HepG2 (cell line): ENCODE data around the gene HOXC12. TPM values are rescaled to one million over a fixed set of nuclear protein-coding genes. Genes with fewer than 3 reads are reported as not detected.

Experiments
- ARHGAP35 ChIP-seq: sonication (generic); formaldehyde crosslinking; IDR thresholded peaks from 2 replicates; pipeline ENCODE4 v1.9.0; 2022; ENCODE audit warnings: mild to moderate bottlenecking, inconsistent platforms, moderate library complexity, missing genetic modification reagents, borderline replicate concordance
- ARNTL ChIP-seq: sonication (generic); formaldehyde crosslinking; IDR thresholded peaks from 2 replicates; pipeline ENCODE4 v1.4.0; 2020; ENCODE audit warnings: mild to moderate bottlenecking, missing genetic modification reagents
- BCL6 ChIP-seq: IDR thresholded peaks from 2 replicates; pipeline ENCODE4 v1.6.1; 2016; ENCODE audit warnings: missing genetic modification reagents, missing compliant biosample characterization
- FIP1L1 ChIP-seq: fragments of 200-400 bp; formaldehyde crosslinking; IDR thresholded peaks from 2 replicates; pipeline ENCODE4 v1.6.1; 2018; ENCODE audit warnings: low read depth, mild to moderate bottlenecking, low read length, moderate library complexity, borderline replicate concordance; ENCODE audit not compliant: insufficient read depth
- HDAC2 ChIP-seq: sonication (generic); formaldehyde crosslinking; IDR thresholded peaks from 2 replicates; pipeline ENCODE4 v1.4.0; 2020; ENCODE audit warnings: missing genetic modification reagents
- KDM4B ChIP-seq: sonication (generic); formaldehyde crosslinking; IDR thresholded peaks from 2 replicates; pipeline ENCODE4 v1.4.0; 2020; ENCODE audit warnings: missing genetic modification reagents
- KDM6A ChIP-seq: IDR thresholded peaks from 2 replicates; pipeline ENCODE4 v1.6.1; 2016; ENCODE audit warnings: low read depth
- MEIS1 ChIP-seq: sonication (generic); formaldehyde crosslinking; IDR thresholded peaks from 2 replicates; pipeline ENCODE4 v1.9.0; 2021; ENCODE audit warnings: mild to moderate bottlenecking, missing genetic modification reagents, moderate library complexity, borderline replicate concordance
- MTA1 ChIP-seq: sonication (generic); formaldehyde crosslinking; IDR thresholded peaks from 2 replicates; pipeline ENCODE4 v1.4.0; 2020; ENCODE audit warnings: missing genetic modification reagents, mild to moderate bottlenecking, borderline replicate concordance
- SNAI1 ChIP-seq: sonication (generic); formaldehyde crosslinking; IDR thresholded peaks from 2 replicates; pipeline ENCODE4 v1.5.0; 2020; ENCODE audit warnings: mild to moderate bottlenecking, missing genetic modification reagents, borderline replicate concordance
- TOPORS ChIP-seq: sonication (generic); formaldehyde crosslinking; IDR thresholded peaks from 2 replicates; pipeline ENCODE4 v1.8.0; 2023; ENCODE audit warnings: mild to moderate bottlenecking, missing genetic modification reagents
- ZBTB25 ChIP-seq: IDR thresholded peaks from 2 replicates; pipeline ENCODE4 v1.6.1; 2018; ENCODE audit warnings: missing genetic modification reagents
- ZNF232 ChIP-seq: sonication (generic); formaldehyde crosslinking; IDR thresholded peaks from 2 replicates; pipeline ENCODE4 v1.4.0; 2020; ENCODE audit warnings: missing genetic modification reagents, borderline replicate concordance
- ZNF260 ChIP-seq: sonication (generic); formaldehyde crosslinking; IDR thresholded peaks from 2 replicates; pipeline ENCODE4 v1.4.0; 2020; ENCODE audit warnings: missing genetic modification reagents, low read depth, mild to moderate bottlenecking, borderline replicate concordance
- ZNF839 ChIP-seq: sonication (generic); formaldehyde crosslinking; IDR thresholded peaks from 2 replicates; pipeline ENCODE4 v1.4.0; 2020; ENCODE audit warnings: missing genetic modification reagents, mild to moderate bottlenecking, borderline replicate concordance
- polyA plus RNA-seq, 8 experiments: library from polyadenylated mRNA; depleted of rRNA in 3 of 8; stranded (reverse) in 7 of 8; unstranded in 1 of 8; fragments of >200 nt; fragmentation: Illumina TruSeq in 4 of 8; extraction: Trizol in 4 of 8; gene quantifications; 2 replicates each; pipeline versions ENCODE4 v1.2.1 to v1.2.3, GENCODE V29; 2011 to 2016; ENCODE audit warnings: low read depth in 4 of 8, missing spikeins in 1 of 8, mixed read lengths in 1 of 8; ENCODE audit not compliant: insufficient read depth in 1 of 8
- total RNA-seq, 5 experiments: library from RNA; depleted of rRNA; stranded (reverse); fragments of >200 nt; fragmentation: Illumina TruSeq; extraction: Trizol; gene quantifications; 2 replicates each; pipeline ENCODE4 v1.2.3, GENCODE V29; 2016; ENCODE audit warnings: low read depth in 1 of 5
- TF ChIP-seq, protein P1 (sequence below): sonication (generic); formaldehyde crosslinking; IDR thresholded peaks from 2 replicates; pipeline ENCODE4 v1.4.0; 2020; ENCODE audit warnings: missing genetic modification reagents
- TF ChIP-seq, protein P2 (sequence below): IDR thresholded peaks from 2 replicates; pipeline ENCODE4 v1.6.1; 2012; ENCODE audit warnings: inconsistent platforms

Gene HOXC12
- total and polyA plus RNA-seq, 2 of the 13 experiments (the other 11 are each of a cell fraction or from before 2014, with no cell fraction given): not detected

- TF ChIP-seq, protein P1, sequence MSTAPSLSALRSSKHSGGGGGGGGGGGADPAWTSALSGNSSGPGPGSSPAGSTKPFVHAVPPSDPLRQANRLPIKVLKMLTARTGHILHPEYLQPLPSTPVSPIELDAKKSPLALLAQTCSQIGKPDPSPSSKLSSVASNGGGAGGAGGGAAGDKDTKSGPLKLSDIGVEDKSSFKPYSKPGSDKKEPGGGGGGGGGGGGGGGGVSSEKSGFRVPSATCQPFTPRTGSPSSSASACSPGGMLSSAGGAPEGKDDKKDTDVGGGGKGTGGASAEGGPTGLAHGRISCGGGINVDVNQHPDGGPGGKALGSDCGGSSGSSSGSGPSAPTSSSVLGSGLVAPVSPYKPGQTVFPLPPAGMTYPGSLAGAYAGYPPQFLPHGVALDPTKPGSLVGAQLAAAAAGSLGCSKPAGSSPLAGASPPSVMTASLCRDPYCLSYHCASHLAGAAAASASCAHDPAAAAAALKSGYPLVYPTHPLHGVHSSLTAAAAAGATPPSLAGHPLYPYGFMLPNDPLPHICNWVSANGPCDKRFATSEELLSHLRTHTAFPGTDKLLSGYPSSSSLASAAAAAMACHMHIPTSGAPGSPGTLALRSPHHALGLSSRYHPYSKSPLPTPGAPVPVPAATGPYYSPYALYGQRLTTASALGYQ (CRISPR knock-in tag): no peak
- TF ChIP-seq HDAC2: no peak
- TF ChIP-seq, protein P2, sequence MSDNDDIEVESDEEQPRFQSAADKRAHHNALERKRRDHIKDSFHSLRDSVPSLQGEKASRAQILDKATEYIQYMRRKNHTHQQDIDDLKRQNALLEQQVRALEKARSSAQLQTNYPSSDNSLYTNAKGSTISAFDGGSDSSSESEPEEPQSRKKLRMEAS: 0 out of 2 replicates have a peak, but pooled peaks have one; percentile 3
- TF ChIP-seq ZBTB25: no peak
- TF ChIP-seq FIP1L1: no peak
- TF ChIP-seq BCL6 (CRISPR knock-in tag): 0 out of 2 replicates have a peak, but pooled peaks have one; percentile 10
- TF ChIP-seq ZNF839: no peak
- TF ChIP-seq KDM4B (CRISPR knock-in tag): no peak
- TF ChIP-seq KDM6A (CRISPR knock-in tag): 0 out of 2 replicates have a peak, but pooled peaks have one; percentile 27
- TF ChIP-seq MEIS1 (CRISPR knock-in tag): no peak
- TF ChIP-seq MTA1 (CRISPR knock-in tag): 0 out of 2 replicates have a peak, but pooled peaks have one; percentile 22
- TF ChIP-seq TOPORS (CRISPR knock-in tag): no peak
- TF ChIP-seq ZNF260 (CRISPR knock-in tag): no peak
- TF ChIP-seq ARNTL (CRISPR knock-in tag): no peak
- peak; percentile 37; the same call in 1 of the 2 replicates for TF ChIP-seq ZNF232
- no peak for TF ChIP-seq SNAI1 (CRISPR knock-in tag)
- TF ChIP-seq ARHGAP35: no peak
Observed at GRCh38 chr12:53988541-53989226, 34.0 kb downstream of the HOXC12 start (continued).
